GM12878 (cell line): Measurements from ENCODE around the gene DEFB116. TPM values are rescaled to one million over a fixed set of nuclear protein-coding genes. Genes with fewer than 3 reads are reported as not detected.

Source experiments
- ATAC-seq: fragments of 200-7000 bp; cut with Tn5 transposase; 3 replicates; pipeline ENCODE4 v1.9.1; 2020; ENCODE audit warnings: mild to moderate bottlenecking, moderate library complexity
- BruUV-seq: library from RNA; stranded (reverse); fragments of 400-500 nt; replicated peaks from 2 replicates; lab custom pipeline; 2021; lab: Mats Ljungman, UMichigan
- CTCF ChIA-PET: fragments of 300-600 bp; sonication (Branson Sonifier 250); formaldehyde crosslinking; extraction: SDS; loops from one replicate; lab custom pipeline; 2021; ENCODE audit warnings: inconsistent platforms; lab: Yijun Ruan, JAX
- POLR2A ChIA-PET: fragments of 350-600 bp; formaldehyde crosslinking; extraction: SDS; loops from one replicate; lab custom pipeline; 2021; ENCODE audit warnings: inconsistent platforms; lab: Charles Lee
- RAD21 ChIA-PET: fragments of 300-600 bp; sonication (Branson Sonifier 250); formaldehyde crosslinking; loops from one replicate; lab custom pipeline; 2023; ENCODE audit warnings: antibody characterized with exemption; ENCODE audit not compliant: unreplicated experiment; lab: Charles Lee
- SMC1A ChIA-PET: fragments of 300-600 bp; sonication (Branson Sonifier 250); formaldehyde crosslinking; loops from one replicate; lab custom pipeline; 2023; ENCODE audit not compliant: unreplicated experiment, uncharacterized antibody; lab: Charles Lee
- DNase-seq: peaks from one replicate; pipeline ENCODE4 v3.0.0-alpha.2; 2011; ENCODE audit warnings: low read depth, low spot score
- FAIRE-seq: peaks from 3 replicates; lab custom pipeline; 2011; peaks lifted over from hg19 to GRCh38; lab: Jason Lieb, UNC
- H2AFZ ChIP-seq: 2 replicates; pipeline ENCODE4 v1.6.0; 2011; ENCODE audit warnings: low read depth, low read length, control low read depth; ENCODE audit not compliant: control insufficient read depth
- H3K27ac ChIP-seq: 2 replicates; pipeline ENCODE4 v1.5.1; 2011; ENCODE audit warnings: control low read depth; ENCODE audit not compliant: control insufficient read depth, insufficient read depth
- H3K27me3 ChIP-seq, 2 experiments: replicated peaks in 1 of 2; 2 replicates each; pipeline versions ENCODE4 v1.6.0 to v1.6.1; 2011; ENCODE audit warnings: low read length in 1 of 2; ENCODE audit not compliant: control insufficient read depth in 2 of 2, insufficient read depth in 2 of 2
- H3K36me3 ChIP-seq, 2 experiments: 2 replicates each; pipeline ENCODE4 v1.5.1; 2011; ENCODE audit warnings: low read length in 1 of 2; ENCODE audit not compliant: control insufficient read depth in 2 of 2, insufficient read depth in 2 of 2
- H3K4me1 ChIP-seq: 2 replicates; pipeline ENCODE4 v1.6.1; 2011; ENCODE audit warnings: mild to moderate bottlenecking, low read length, moderate library complexity, mixed read lengths; ENCODE audit not compliant: control insufficient read depth, insufficient read depth
- H3K4me2 ChIP-seq: 2 replicates; pipeline ENCODE4 v1.6.0; 2011; ENCODE audit warnings: control low read depth; ENCODE audit not compliant: control insufficient read depth, insufficient read depth
- H3K4me3 ChIP-seq: fragments of 200-600 bp; sonication (generic); 2 replicates; pipeline ENCODE4 v1.5.1; 2016
- H3K79me2 ChIP-seq: 2 replicates; pipeline ENCODE4 v1.6.0; 2011; ENCODE audit warnings: low read length; ENCODE audit not compliant: control insufficient read depth, insufficient read depth
- H3K9ac ChIP-seq: 2 replicates; pipeline ENCODE4 v1.8.0; 2011; ENCODE audit warnings: low read length, control low read depth, mixed read lengths; ENCODE audit not compliant: control insufficient read depth, insufficient read depth
- H3K9me3 ChIP-seq: replicated peaks from 3 replicates; pipeline ENCODE4 v1.5.1; 2011; ENCODE audit warnings: mild to moderate bottlenecking, low read length; ENCODE audit not compliant: control insufficient read depth, insufficient read depth
- H4K20me1 ChIP-seq: 2 replicates; pipeline ENCODE4 v1.6.0; 2011; ENCODE audit not compliant: control insufficient read depth, insufficient read depth
- BRCA1 ChIP-seq: IDR thresholded peaks from 2 replicates; pipeline ENCODE4 v1.6.1; 2011; ENCODE audit warnings: low read depth, low read length, improper control_type of control experiment
- CREB1 ChIP-seq: IDR thresholded peaks from 2 replicates; pipeline ENCODE4 v1.6.1; 2012; ENCODE audit warnings: low read depth, mild to moderate bottlenecking, inconsistent platforms
- ESRRA ChIP-seq: IDR thresholded peaks from 2 replicates; pipeline ENCODE4 v1.6.1; 2012; ENCODE audit warnings: mild to moderate bottlenecking, low read length, improper control_type of control experiment
- IRF5 ChIP-seq: fragments of 450-650 bp; IDR thresholded peaks from 2 replicates; pipeline ENCODE4 v1.6.1; 2017; ENCODE audit warnings: borderline replicate concordance
- PKNOX1 ChIP-seq: fragments of 450-650 bp; IDR thresholded peaks from 2 replicates; pipeline ENCODE4 v1.6.1; 2016; ENCODE audit warnings: mild to moderate bottlenecking
- in situ Hi-C: fragments of 300-500 bp; cut with MboI; formaldehyde crosslinking; loops from 9 replicates; pipeline ENCODE4 v1.14.3; 2018; ENCODE audit warnings: mixed read lengths
- intact Hi-C: fragments of 100-400 bp; cut with micrococcal nuclease; formaldehyde crosslinking; loops from one replicate; pipeline ENCODE4 v1.14.2; 2022; ENCODE audit not compliant: unreplicated experiment
- polyA plus RNA-seq, 11 experiments: library from polyadenylated mRNA; depleted of rRNA in 4 of 11; unstranded in 6 of 11; stranded (reverse) in 5 of 11; fragments of >200 nt; fragmentation: Nextera tagmentation in 4 of 11; fragmentation: Illumina TruSeq in 1 of 11; extraction: Ambion mirVana in 4 of 11; extraction: Trizol in 1 of 11; gene quantifications; 1 replicate in 1 of 11; 2 replicates in 10 of 11; pipeline versions ENCODE4 v1.2.1 to v1.2.3, GENCODE V29; 2011 to 2016; ENCODE audit warnings: inconsistent platforms in 2 of 11, missing spikeins in 2 of 11, low read depth in 1 of 11
- total RNA-seq, 4 experiments: library from RNA; depleted of rRNA in 3 of 4; stranded (reverse); fragments of >200 nt in 3 of 4; fragmentation: Illumina TruSeq in 1 of 4; extraction: Trizol in 1 of 4; gene quantifications; 2 replicates each; pipeline versions ENCODE4 v1.2.1 to v1.2.3, GENCODE V29; 2013 to 2021

DEFB116 gene
- total and polyA plus RNA-seq, 10 of the 15 experiments (the other 5 are each of a cell fraction or from before 2014, with no cell fraction given) = not detected

GRCh38 chr20:31341470-31341869 is 33.1 kb upstream of the DEFB116 start (continued):
- TF ChIP-seq PKNOX1 = no peak
- TF ChIP-seq ESRRA = no peak
- no peak for TF ChIP-seq IRF5
- TF ChIP-seq, all 136 proteins: peak for 0

- ATAC-seq = no peak
- Histone ChIP-seq H3K36me3 (no peaks in the 10 kb centered on the region), H3K4me1 (no peaks in the 10 kb centered on the region), H2AFZ (no peak overlapping the region), H3K79me2 (no peaks in the 10 kb centered on the region), H3K4me2 (no peak overlapping the region), H3K27ac (no peak overlapping the region), H3K9ac (no peak overlapping the region)
- in situ Hi-C loops (no loop called here), intact Hi-C loops (no loop called here)
- SMC1A ChIA-PET = no interaction called here
- BruUV-seq = no TSS peak
- TF ChIP-seq BRCA1 = no peak
- no peak for TF ChIP-seq IRF5
- TF ChIP-seq CREB1 = no peak
- TF ChIP-seq, all 136 proteins: peak for 0
- Histone ChIP-seq H3K9me3 (no peaks in the 10 kb centered on the region), H3K4me3 (no peak overlapping the region), H4K20me1 (no peaks in the 10 kb centered on the region), H3K27me3 (no peaks in the 10 kb centered on the region)
- ChIA-PET CTCF (no interaction called here), RAD21 (no interaction called here), POLR2A (no interaction called here)
- FAIRE-seq (no peak), DNase-seq (no peak)
Measured at GRCh38 chr20:31330893-31331292, 22.5 kb upstream of the DEFB116 start.
